ENCODE data around the gene HHIPL1.

The HHIPL1 gene

GRCh38 chr14:99611646-99612045 lies 33.3 kb upstream of the HHIPL1 start:
- no peak for DNase-seq (ENCODE audit: low read depth in 1 of 2, low spot score in 1 of 2)
- no peak overlapping the region for H3K4me3 ChIP-seq (replicated peaks; ENCODE audit: insufficient read depth, low read length)
- H3K27ac ChIP-seq (replicated peaks) = no peak overlapping the region
- TF ChIP-seq SPI1 (IDR thresholded peaks at IDR 0.05; ENCODE audit: borderline replicate concordance, low read depth) (no peak), CTCF (IDR thresholded peaks at IDR 0.05; ENCODE audit: insufficient read depth, low read length) (no peak), POLR2AphosphoS5 (IDR thresholded peaks at IDR 0.05; ENCODE audit: low read depth) (no peak), GABPA (IDR thresholded peaks at IDR 0.05; ENCODE audit: low read depth) (no peak)
- TF ChIP-seq, protein P1, sequence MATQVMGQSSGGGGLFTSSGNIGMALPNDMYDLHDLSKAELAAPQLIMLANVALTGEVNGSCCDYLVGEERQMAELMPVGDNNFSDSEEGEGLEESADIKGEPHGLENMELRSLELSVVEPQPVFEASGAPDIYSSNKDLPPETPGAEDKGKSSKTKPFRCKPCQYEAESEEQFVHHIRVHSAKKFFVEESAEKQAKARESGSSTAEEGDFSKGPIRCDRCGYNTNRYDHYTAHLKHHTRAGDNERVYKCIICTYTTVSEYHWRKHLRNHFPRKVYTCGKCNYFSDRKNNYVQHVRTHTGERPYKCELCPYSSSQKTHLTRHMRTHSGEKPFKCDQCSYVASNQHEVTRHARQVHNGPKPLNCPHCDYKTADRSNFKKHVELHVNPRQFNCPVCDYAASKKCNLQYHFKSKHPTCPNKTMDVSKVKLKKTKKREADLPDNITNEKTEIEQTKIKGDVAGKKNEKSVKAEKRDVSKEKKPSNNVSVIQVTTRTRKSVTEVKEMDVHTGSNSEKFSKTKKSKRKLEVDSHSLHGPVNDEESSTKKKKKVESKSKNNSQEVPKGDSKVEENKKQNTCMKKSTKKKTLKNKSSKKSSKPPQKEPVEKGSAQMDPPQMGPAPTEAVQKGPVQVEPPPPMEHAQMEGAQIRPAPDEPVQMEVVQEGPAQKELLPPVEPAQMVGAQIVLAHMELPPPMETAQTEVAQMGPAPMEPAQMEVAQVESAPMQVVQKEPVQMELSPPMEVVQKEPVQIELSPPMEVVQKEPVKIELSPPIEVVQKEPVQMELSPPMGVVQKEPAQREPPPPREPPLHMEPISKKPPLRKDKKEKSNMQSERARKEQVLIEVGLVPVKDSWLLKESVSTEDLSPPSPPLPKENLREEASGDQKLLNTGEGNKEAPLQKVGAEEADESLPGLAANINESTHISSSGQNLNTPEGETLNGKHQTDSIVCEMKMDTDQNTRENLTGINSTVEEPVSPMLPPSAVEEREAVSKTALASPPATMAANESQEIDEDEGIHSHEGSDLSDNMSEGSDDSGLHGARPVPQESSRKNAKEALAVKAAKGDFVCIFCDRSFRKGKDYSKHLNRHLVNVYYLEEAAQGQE (IDR thresholded peaks at IDR 0.05; ENCODE audit: insufficient replicate concordance, low read depth) = no peak
- peaks cover under 1% of the 10 kb centered on the region for H3K27me3 ChIP-seq (ENCODE audit: insufficient read depth, poor library complexity, severe bottlenecking)

GRCh38 chr14:99612071-99612737 lies 32.7 kb upstream of the HHIPL1 start:
- H3K27me3 ChIP-seq (ENCODE audit: insufficient read depth, poor library complexity, severe bottlenecking) = no peaks in the 10 kb centered on the region
- H3K4me3 ChIP-seq (replicated peaks; ENCODE audit: insufficient read depth, low read length) = no peak overlapping the region
- DNase-seq (ENCODE audit: low read depth in 1 of 2, low spot score in 1 of 2) = no peak
- TF ChIP-seq, protein P1 (IDR thresholded peaks at IDR 0.05; ENCODE audit: insufficient replicate concordance, low read depth) = no peak
- TF ChIP-seq SPI1 (IDR thresholded peaks at IDR 0.05; ENCODE audit: borderline replicate concordance, low read depth) (no peak), POLR2AphosphoS5 (IDR thresholded peaks at IDR 0.05; ENCODE audit: low read depth) (no peak), GABPA (IDR thresholded peaks at IDR 0.05; ENCODE audit: low read depth) (no peak), CTCF (IDR thresholded peaks at IDR 0.05; ENCODE audit: insufficient read depth, low read length) (no peak)
- H3K27ac ChIP-seq (replicated peaks) = no peak overlapping the region

- Histone ChIP-seq H3K27ac (replicated peaks) (no peak overlapping the region), H3K4me3 (replicated peaks; ENCODE audit: insufficient read depth, low read length) (no peak overlapping the region), H3K27me3 (ENCODE audit: insufficient read depth, poor library complexity, severe bottlenecking) (no peaks in the 10 kb centered on the region)
- TF ChIP-seq CTCF (IDR thresholded peaks at IDR 0.05; ENCODE audit: insufficient read depth, low read length) = no peak
- no peak for TF ChIP-seq POLR2AphosphoS5 (IDR thresholded peaks at IDR 0.05; ENCODE audit: low read depth)
- TF ChIP-seq GABPA (IDR thresholded peaks at IDR 0.05; ENCODE audit: low read depth) = no peak
- no peak for TF ChIP-seq SPI1 (IDR thresholded peaks at IDR 0.05; ENCODE audit: borderline replicate concordance, low read depth)
- TF ChIP-seq, protein P1 (IDR thresholded peaks at IDR 0.05; ENCODE audit: insufficient replicate concordance, low read depth) = no peak
- no peak for DNase-seq (ENCODE audit: low read depth in 1 of 2, low spot score in 1 of 2)
Measured at GRCh38 chr14:99612738-99613330, 32.1 kb upstream of the HHIPL1 start.
